Measurements from ENCODE around the gene UPB1.

GRCh38 chr22:24498824-24499223 is 3.7 kb downstream of the UPB1 start:
- TF ChIP-seq, protein P1, sequence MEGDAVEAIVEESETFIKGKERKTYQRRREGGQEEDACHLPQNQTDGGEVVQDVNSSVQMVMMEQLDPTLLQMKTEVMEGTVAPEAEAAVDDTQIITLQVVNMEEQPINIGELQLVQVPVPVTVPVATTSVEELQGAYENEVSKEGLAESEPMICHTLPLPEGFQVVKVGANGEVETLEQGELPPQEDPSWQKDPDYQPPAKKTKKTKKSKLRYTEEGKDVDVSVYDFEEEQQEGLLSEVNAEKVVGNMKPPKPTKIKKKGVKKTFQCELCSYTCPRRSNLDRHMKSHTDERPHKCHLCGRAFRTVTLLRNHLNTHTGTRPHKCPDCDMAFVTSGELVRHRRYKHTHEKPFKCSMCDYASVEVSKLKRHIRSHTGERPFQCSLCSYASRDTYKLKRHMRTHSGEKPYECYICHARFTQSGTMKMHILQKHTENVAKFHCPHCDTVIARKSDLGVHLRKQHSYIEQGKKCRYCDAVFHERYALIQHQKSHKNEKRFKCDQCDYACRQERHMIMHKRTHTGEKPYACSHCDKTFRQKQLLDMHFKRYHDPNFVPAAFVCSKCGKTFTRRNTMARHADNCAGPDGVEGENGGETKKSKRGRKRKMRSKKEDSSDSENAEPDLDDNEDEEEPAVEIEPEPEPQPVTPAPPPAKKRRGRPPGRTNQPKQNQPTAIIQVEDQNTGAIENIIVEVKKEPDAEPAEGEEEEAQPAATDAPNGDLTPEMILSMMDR (IDR thresholded peaks at IDR 0.05; ENCODE audit: low read depth, low read length, missing input control): no peak
- no peak for TF ChIP-seq SP1 (IDR thresholded peaks at IDR 0.05)

Measured in liver (tissue), 3 donors.